HEK293 (cell line): ENCODE measurements around the gene EIF4E.

ENCODE experiments used
- CTCF ChIA-PET: fragments of 350-600 bp; formaldehyde crosslinking; extraction: SDS; loops from one replicate; lab custom pipeline; 2021; ENCODE audit warnings: antibody characterized with exemption; lab: Yijun Ruan, JAX
- POLR2A ChIA-PET: fragments of 300-600 bp; formaldehyde crosslinking; extraction: SDS; loops from one replicate; lab custom pipeline; 2020; ENCODE audit warnings: antibody characterized with exemption, inconsistent platforms; lab: Yijun Ruan, JAX
- H3K27ac ChIP-seq: fragments of 200-500 bp; sonication (Bioruptor generic); 2 replicates; pipeline ENCODE4 v1.5.1; 2014; ENCODE audit warnings: low read depth, low read length, control low read depth, inconsistent platforms; ENCODE audit errors: extremely low read depth
- H3K36me3 ChIP-seq, 2 experiments: fragments of 200-500 bp in 1 of 2; sonication (Bioruptor generic) in 1 of 2; 1 replicate in 1 of 2; 2 replicates in 1 of 2; pipeline ENCODE4 v1.5.1; 2014 to 2017; ENCODE audit warnings: inconsistent platforms in 2 of 2, low read length in 2 of 2; ENCODE audit not compliant: control insufficient read depth in 2 of 2, insufficient read depth in 1 of 2
- H3K4me1 ChIP-seq: fragments of 200-500 bp; sonication (Bioruptor generic); 2 replicates; pipeline ENCODE4 v1.5.1; 2014; ENCODE audit warnings: mild to moderate bottlenecking, low read length, inconsistent platforms; ENCODE audit not compliant: control insufficient read depth, insufficient read depth
- H3K4me3 ChIP-seq: 2 replicates; pipeline ENCODE4 v1.5.1; 2011; ENCODE audit warnings: low read depth, mild to moderate bottlenecking, control low read depth, low read length, moderate library complexity
- H3K9me3 ChIP-seq: fragments of 200-500 bp; sonication (Bioruptor generic); 2 replicates; pipeline ENCODE4 v1.5.1; 2014; ENCODE audit warnings: low read depth, low read length, inconsistent platforms; ENCODE audit not compliant: control insufficient read depth, insufficient read depth
- GLIS2 ChIP-seq: fragments of 450-650 bp; formaldehyde crosslinking; IDR thresholded peaks from 2 replicates; pipeline ENCODE4 v1.5.1; 2016; ENCODE audit warnings: missing biosample characterization, missing genetic modification characterization
- MZF1 ChIP-seq: fragments of 450-650 bp; formaldehyde crosslinking; IDR thresholded peaks from 2 replicates; pipeline ENCODE4 v1.5.1; 2017; ENCODE audit warnings: missing biosample characterization, missing genetic modification characterization, borderline replicate concordance
- WT1 ChIP-seq: fragments of 450-650 bp; formaldehyde crosslinking; IDR thresholded peaks from 2 replicates; pipeline ENCODE4 v1.5.1; 2016; ENCODE audit warnings: missing biosample characterization, missing genetic modification characterization
- YY1 ChIP-seq: fragments of 450-650 bp; formaldehyde crosslinking; IDR thresholded peaks from 2 replicates; pipeline ENCODE4 v1.5.1; 2018; ENCODE audit warnings: missing biosample characterization, missing genetic modification characterization
- ZBTB17 ChIP-seq: fragments of 450-650 bp; formaldehyde crosslinking; IDR thresholded peaks from 2 replicates; pipeline ENCODE4 v1.5.1; 2016; ENCODE audit warnings: missing biosample characterization, missing genetic modification characterization
- ZBTB7A ChIP-seq: fragments of 450-650 bp; formaldehyde crosslinking; IDR thresholded peaks from 2 replicates; pipeline ENCODE4 v1.5.1; 2016; ENCODE audit warnings: low read depth, missing biosample characterization, missing genetic modification characterization
- ZFP37 ChIP-seq: fragments of 450-650 bp; formaldehyde crosslinking; IDR thresholded peaks from 2 replicates; pipeline ENCODE4 v1.5.1; 2016; ENCODE audit warnings: missing biosample characterization, missing genetic modification characterization
- ZIC2 ChIP-seq: fragments of 450-650 bp; formaldehyde crosslinking; IDR thresholded peaks from 2 replicates; pipeline ENCODE4 v1.5.1; 2016; ENCODE audit warnings: missing biosample characterization, missing genetic modification characterization
- ZNF169 ChIP-seq: fragments of 450-650 bp; formaldehyde crosslinking; IDR thresholded peaks from 2 replicates; pipeline ENCODE4 v1.5.1; 2016; ENCODE audit warnings: missing biosample characterization, missing genetic modification characterization
- ZNF2 ChIP-seq: fragments of 450-650 bp; formaldehyde crosslinking; IDR thresholded peaks from 2 replicates; pipeline ENCODE4 v1.5.1; 2016; ENCODE audit warnings: missing biosample characterization, missing genetic modification characterization
- ZNF626 ChIP-seq: fragments of 450-650 bp; sonication (Bioruptor Pico); formaldehyde crosslinking; IDR thresholded peaks from 2 replicates; pipeline ENCODE4 v1.5.1; 2018; ENCODE audit warnings: missing biosample characterization, missing genetic modification characterization, inconsistent platforms
- ZNF843 ChIP-seq: fragments of 450-650 bp; formaldehyde crosslinking; IDR thresholded peaks from 2 replicates; pipeline ENCODE4 v1.5.1; 2016; ENCODE audit warnings: missing biosample characterization, missing genetic modification characterization
- TF ChIP-seq, protein P1 (sequence below): fragments of 450-650 bp; formaldehyde crosslinking; IDR thresholded peaks from 2 replicates; pipeline ENCODE4 v1.5.1; 2016; ENCODE audit warnings: missing biosample characterization, missing genetic modification characterization
- TF ChIP-seq, protein P2 (sequence below): fragments of 450-650 bp; formaldehyde crosslinking; conservative IDR thresholded peaks from 2 replicates; pipeline ENCODE4 v1.5.1; 2016; ENCODE audit warnings: low read depth, missing biosample characterization, missing genetic modification characterization
- TF ChIP-seq, protein P3 (sequence below): fragments of 450-650 bp; formaldehyde crosslinking; IDR thresholded peaks from 2 replicates; pipeline ENCODE4 v1.5.1; 2017; ENCODE audit warnings: missing biosample characterization, missing genetic modification characterization
- TF ChIP-seq, protein P4 (sequence below): fragments of 450-650 bp; formaldehyde crosslinking; IDR thresholded peaks from 2 replicates; pipeline ENCODE4 v1.5.1; 2016; ENCODE audit warnings: missing biosample characterization, missing genetic modification characterization
- TF ChIP-seq, protein P5 (sequence below): fragments of 450-650 bp; formaldehyde crosslinking; IDR thresholded peaks from 2 replicates; pipeline ENCODE4 v1.5.1; 2017; ENCODE audit warnings: missing biosample characterization, missing genetic modification characterization
- TF ChIP-seq, protein P6 (sequence below): fragments of 450-650 bp; formaldehyde crosslinking; IDR thresholded peaks from 2 replicates; pipeline ENCODE4 v1.5.1; 2016; ENCODE audit warnings: missing biosample characterization, missing genetic modification characterization
- TF ChIP-seq, protein P7 (sequence below): fragments of 450-650 bp; formaldehyde crosslinking; IDR thresholded peaks from 2 replicates; pipeline ENCODE4 v1.5.0; 2017; ENCODE audit warnings: missing biosample characterization, missing genetic modification characterization, borderline replicate concordance

EIF4E gene

DNA sequence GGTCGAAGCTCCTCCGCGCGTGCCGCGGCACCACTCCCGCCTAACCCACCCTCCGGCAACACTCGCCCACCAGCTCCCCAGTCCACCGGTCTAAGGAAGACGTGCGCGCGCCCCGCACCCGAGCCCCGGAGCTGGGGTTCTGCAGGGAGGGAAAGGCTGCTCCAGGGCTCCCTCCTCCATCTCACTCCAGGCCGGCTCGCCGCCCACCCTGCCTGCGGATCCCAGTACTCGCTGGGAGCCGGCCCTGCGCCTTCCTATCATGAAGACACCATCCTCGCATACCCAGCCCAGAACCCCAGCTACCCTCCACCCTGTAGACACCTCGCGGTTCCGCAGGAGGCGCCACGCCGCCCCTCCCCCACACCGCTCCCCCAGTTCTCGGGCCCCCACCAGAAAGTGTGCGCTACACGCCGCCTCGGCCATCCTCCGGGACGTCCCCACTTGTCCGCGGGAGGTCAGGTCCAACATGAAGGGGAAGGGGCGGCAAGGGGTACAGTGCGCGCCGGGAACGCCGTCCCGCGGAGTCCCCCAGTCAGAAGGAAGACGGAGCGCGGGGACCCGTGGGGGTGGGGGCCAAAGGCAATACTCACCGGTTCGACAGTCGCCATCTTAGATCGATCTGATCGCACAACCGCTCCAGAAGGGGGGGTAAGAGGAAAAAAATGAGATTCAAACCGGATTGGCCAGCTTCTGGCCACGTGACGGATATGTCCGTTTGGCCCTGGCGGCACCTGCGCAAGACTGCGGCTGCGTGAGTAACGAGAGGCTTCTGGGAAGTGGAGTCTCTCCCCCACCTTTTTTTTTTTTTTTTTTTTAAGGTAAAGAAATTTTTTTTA is at the start of gene EIF4E (continued):
- TF ChIP-seq, protein P1, sequence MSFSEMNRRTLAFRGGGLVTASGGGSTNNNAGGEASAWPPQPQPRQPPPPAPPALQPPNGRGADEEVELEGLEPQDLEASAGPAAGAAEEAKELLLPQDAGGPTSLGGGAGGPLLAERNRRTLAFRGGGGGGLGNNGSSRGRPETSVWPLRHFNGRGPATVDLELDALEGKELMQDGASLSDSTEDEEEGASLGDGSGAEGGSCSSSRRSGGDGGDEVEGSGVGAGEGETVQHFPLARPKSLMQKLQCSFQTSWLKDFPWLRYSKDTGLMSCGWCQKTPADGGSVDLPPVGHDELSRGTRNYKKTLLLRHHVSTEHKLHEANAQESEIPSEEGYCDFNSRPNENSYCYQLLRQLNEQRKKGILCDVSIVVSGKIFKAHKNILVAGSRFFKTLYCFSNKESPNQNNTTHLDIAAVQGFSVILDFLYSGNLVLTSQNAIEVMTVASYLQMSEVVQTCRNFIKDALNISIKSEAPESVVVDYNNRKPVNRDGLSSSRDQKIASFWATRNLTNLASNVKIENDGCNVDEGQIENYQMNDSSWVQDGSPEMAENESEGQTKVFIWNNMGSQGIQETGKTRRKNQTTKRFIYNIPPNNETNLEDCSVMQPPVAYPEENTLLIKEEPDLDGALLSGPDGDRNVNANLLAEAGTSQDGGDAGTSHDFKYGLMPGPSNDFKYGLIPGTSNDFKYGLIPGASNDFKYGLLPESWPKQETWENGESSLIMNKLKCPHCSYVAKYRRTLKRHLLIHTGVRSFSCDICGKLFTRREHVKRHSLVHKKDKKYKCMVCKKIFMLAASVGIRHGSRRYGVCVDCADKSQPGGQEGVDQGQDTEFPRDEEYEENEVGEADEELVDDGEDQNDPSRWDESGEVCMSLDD (tag by site-specific recombination), result peak; percentile 86
- TF ChIP-seq ZNF2 (tag by site-specific recombination), result 0 out of 2 replicates have a peak, but pooled peaks have one; percentile 14
- TF ChIP-seq, protein P2, sequence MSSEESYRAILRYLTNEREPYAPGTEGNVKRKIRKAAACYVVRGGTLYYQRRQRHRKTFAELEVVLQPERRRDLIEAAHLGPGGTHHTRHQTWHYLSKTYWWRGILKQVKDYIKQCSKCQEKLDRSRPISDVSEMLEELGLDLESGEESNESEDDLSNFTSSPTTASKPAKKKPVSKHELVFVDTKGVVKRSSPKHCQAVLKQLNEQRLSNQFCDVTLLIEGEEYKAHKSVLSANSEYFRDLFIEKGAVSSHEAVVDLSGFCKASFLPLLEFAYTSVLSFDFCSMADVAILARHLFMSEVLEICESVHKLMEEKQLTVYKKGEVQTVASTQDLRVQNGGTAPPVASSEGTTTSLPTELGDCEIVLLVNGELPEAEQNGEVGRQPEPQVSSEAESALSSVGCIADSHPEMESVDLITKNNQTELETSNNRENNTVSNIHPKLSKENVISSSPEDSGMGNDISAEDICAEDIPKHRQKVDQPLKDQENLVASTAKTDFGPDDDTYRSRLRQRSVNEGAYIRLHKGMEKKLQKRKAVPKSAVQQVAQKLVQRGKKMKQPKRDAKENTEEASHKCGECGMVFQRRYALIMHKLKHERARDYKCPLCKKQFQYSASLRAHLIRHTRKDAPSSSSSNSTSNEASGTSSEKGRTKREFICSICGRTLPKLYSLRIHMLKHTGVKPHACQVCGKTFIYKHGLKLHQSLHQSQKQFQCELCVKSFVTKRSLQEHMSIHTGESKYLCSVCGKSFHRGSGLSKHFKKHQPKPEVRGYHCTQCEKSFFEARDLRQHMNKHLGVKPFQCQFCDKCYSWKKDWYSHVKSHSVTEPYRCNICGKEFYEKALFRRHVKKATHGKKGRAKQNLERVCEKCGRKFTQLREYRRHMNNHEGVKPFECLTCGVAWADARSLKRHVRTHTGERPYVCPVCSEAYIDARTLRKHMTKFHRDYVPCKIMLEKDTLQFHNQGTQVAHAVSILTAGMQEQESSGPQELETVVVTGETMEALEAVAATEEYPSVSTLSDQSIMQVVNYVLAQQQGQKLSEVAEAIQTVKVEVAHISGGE (tag by site-specific recombination), result 0 out of 2 replicates have a peak, but pooled peaks have one; percentile 29
- peak; percentile 46; the same call in 1 of the 2 replicates for TF ChIP-seq ZFP37
- TF ChIP-seq, protein P3, sequence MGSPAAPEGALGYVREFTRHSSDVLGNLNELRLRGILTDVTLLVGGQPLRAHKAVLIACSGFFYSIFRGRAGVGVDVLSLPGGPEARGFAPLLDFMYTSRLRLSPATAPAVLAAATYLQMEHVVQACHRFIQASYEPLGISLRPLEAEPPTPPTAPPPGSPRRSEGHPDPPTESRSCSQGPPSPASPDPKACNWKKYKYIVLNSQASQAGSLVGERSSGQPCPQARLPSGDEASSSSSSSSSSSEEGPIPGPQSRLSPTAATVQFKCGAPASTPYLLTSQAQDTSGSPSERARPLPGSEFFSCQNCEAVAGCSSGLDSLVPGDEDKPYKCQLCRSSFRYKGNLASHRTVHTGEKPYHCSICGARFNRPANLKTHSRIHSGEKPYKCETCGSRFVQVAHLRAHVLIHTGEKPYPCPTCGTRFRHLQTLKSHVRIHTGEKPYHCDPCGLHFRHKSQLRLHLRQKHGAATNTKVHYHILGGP, result no peak
- TF ChIP-seq YY1 (tag by site-specific recombination), result peak; percentile 83
- no peak for TF ChIP-seq WT1
- TF ChIP-seq, protein P4, sequence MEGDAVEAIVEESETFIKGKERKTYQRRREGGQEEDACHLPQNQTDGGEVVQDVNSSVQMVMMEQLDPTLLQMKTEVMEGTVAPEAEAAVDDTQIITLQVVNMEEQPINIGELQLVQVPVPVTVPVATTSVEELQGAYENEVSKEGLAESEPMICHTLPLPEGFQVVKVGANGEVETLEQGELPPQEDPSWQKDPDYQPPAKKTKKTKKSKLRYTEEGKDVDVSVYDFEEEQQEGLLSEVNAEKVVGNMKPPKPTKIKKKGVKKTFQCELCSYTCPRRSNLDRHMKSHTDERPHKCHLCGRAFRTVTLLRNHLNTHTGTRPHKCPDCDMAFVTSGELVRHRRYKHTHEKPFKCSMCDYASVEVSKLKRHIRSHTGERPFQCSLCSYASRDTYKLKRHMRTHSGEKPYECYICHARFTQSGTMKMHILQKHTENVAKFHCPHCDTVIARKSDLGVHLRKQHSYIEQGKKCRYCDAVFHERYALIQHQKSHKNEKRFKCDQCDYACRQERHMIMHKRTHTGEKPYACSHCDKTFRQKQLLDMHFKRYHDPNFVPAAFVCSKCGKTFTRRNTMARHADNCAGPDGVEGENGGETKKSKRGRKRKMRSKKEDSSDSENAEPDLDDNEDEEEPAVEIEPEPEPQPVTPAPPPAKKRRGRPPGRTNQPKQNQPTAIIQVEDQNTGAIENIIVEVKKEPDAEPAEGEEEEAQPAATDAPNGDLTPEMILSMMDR (tag by site-specific recombination), result peak; percentile 82
- peak; percentile 87 for TF ChIP-seq ZBTB17 (tag by site-specific recombination)
- peak; percentile 46; the same call in 1 of the 2 replicates for TF ChIP-seq ZIC2 (tag by site-specific recombination)
- TF ChIP-seq, protein P5, sequence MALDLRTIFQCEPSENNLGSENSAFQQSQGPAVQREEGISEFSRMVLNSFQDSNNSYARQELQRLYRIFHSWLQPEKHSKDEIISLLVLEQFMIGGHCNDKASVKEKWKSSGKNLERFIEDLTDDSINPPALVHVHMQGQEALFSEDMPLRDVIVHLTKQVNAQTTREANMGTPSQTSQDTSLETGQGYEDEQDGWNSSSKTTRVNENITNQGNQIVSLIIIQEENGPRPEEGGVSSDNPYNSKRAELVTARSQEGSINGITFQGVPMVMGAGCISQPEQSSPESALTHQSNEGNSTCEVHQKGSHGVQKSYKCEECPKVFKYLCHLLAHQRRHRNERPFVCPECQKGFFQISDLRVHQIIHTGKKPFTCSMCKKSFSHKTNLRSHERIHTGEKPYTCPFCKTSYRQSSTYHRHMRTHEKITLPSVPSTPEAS (tag by site-specific recombination), result 0 out of 2 replicates have a peak, but pooled peaks have one; percentile 9
- TF ChIP-seq GLIS2, result peak; percentile 91
- TF ChIP-seq ZNF169 (tag by site-specific recombination), result no peak
- TF ChIP-seq ZBTB7A, result no peak
- peak; percentile 28 for TF ChIP-seq ZNF843 (tag by site-specific recombination)

DNA sequence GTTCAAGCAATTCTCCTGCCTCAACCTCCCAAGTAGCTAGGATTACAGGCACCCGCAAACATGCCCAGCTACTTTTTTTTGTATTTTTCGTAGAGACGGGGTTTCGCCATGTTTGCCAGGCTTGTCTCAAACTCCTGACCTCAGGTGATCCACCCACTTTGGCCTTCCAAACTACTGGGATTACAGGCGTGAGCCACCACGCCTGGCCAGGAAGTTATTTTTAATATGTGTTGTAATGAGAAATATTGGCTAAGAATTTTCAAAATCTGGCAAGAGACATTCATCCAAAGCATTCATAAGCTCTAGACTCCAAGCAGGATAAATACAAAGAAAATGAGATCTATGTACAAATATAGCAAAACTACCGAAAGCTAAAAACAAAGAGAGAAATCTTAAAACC is 48.6 kb upstream of the EIF4E start:
- Histone ChIP-seq H3K36me3 (no peaks in the 10 kb centered on the region), H3K4me3 (no peak overlapping the region), H3K9me3 (no peaks in the 10 kb centered on the region), H3K4me1 (no peaks in the 10 kb centered on the region), H3K27ac (no peak overlapping the region)
- POLR2A ChIA-PET, result no interaction called here
- CTCF ChIA-PET, result interaction anchor here (1.1 kb wide), 1 partner anchor 78 kb away, joined by 4 read pairs; no protein-coding TSS in a partner anchor
- TF ChIP-seq, protein P6, sequence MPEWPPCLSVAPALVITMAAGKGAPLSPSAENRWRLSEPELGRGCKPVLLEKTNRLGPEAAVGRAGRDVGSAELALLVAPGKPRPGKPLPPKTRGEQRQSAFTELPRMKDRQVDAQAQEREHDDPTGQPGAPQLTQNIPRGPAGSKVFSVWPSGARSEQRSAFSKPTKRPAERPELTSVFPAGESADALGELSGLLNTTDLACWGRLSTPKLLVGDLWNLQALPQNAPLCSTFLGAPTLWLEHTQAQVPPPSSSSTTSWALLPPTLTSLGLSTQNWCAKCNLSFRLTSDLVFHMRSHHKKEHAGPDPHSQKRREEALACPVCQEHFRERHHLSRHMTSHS (tag by site-specific recombination), result no peak
- no peak for TF ChIP-seq ZNF626 (tag by site-specific recombination)
- no peak for TF ChIP-seq MZF1 (tag by site-specific recombination)
- TF ChIP-seq, protein P7, sequence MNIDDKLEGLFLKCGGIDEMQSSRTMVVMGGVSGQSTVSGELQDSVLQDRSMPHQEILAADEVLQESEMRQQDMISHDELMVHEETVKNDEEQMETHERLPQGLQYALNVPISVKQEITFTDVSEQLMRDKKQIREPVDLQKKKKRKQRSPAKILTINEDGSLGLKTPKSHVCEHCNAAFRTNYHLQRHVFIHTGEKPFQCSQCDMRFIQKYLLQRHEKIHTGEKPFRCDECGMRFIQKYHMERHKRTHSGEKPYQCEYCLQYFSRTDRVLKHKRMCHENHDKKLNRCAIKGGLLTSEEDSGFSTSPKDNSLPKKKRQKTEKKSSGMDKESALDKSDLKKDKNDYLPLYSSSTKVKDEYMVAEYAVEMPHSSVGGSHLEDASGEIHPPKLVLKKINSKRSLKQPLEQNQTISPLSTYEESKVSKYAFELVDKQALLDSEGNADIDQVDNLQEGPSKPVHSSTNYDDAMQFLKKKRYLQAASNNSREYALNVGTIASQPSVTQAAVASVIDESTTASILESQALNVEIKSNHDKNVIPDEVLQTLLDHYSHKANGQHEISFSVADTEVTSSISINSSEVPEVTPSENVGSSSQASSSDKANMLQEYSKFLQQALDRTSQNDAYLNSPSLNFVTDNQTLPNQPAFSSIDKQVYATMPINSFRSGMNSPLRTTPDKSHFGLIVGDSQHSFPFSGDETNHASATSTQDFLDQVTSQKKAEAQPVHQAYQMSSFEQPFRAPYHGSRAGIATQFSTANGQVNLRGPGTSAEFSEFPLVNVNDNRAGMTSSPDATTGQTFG (tag by site-specific recombination), result no peak
- TF ChIP-seq, all 188 proteins: peak for 0
